Kidney epithelial cell (primary cell): ENCODE measurements around the gene CARMIL1. TPM values are rescaled to one million over a fixed set of nuclear protein-coding genes. Genes with fewer than 3 reads are reported as not detected.

Source experiments
- DNase-seq: peaks from one replicate; pipeline ENCODE4 v3.0.0-alpha.2; 2010; ENCODE audit warnings: low read depth
- H3K27me3 ChIP-seq: 2 replicates; pipeline ENCODE4 v1.6.0; 2011; ENCODE audit warnings: low read length; ENCODE audit not compliant: control insufficient read depth, insufficient read depth
- H3K36me3 ChIP-seq: 2 replicates; pipeline ENCODE4 v1.5.1; 2011; ENCODE audit warnings: low read length; ENCODE audit not compliant: control insufficient read depth, insufficient read depth
- H3K4me3 ChIP-seq: 2 replicates; pipeline ENCODE4 v1.5.1; 2011; ENCODE audit warnings: low read depth, mild to moderate bottlenecking, control low read depth, low read length
- CTCF ChIP-seq: IDR thresholded peaks from 2 replicates; pipeline ENCODE4 v1.5.1; 2011; ENCODE audit warnings: mild to moderate bottlenecking, moderate library complexity, low read length, control low read depth, inconsistent platforms; ENCODE audit not compliant: insufficient read depth, poor library complexity, severe bottlenecking
- total RNA-seq: library from RNA; depleted of rRNA; stranded (reverse); fragments of >200 nt; gene quantifications from 2 replicates; pipeline ENCODE4 v1.2.3, GENCODE V29; 2015

CARMIL1 gene
- total RNA-seq, 1 donor from 2014 or later = 14.7 TPM

DNA sequence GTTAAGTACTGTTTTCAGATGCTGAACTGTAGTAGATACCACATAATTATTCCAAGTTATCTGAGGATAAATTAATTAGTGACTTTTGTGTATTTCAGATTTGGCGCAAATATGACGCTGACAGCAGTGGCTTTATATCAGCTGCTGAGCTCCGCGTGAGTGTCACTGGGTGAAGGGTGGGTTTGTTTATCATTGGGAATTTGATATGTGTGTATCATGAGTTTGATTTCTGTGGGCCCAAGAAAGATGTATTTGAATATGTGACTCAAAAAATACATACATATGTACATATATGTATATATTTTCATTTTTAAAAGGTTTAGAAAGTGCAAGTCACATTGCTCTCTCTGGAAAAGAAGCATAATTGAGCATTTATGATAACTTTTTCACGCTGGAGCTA, 390.2 kb downstream of the CARMIL1 start:
- no peaks in the 10 kb centered on the region for H3K36me3 ChIP-seq
- H3K4me3 ChIP-seq = no peak overlapping the region
- TF ChIP-seq CTCF = no peak
- DNase-seq = no peak
- no peaks in the 10 kb centered on the region for H3K27me3 ChIP-seq
